M059J (cell line): ENCODE measurements around the gene NHEJ1. TPM values are rescaled to one million over a fixed set of nuclear protein-coding genes. Genes with fewer than 3 reads are reported as not detected.
"Not testable (repeated sequence)": the region's sequence is repeated elsewhere in the genome, so short reads cannot be mapped to it uniquely, and the experiment has no call there.

Experiments
- DNase-seq: peaks from one replicate; pipeline ENCODE4 v3.0.0-alpha.2; 2012; ENCODE audit warnings: low read depth
- total RNA-seq: library from RNA; depleted of rRNA; stranded (reverse); fragments of >200 nt; shearing (Covaris generic); gene quantifications from 2 replicates; pipeline ENCODE4 v1.2.3, GENCODE V29; 2014; rRNA removed

NHEJ1 gene
- total RNA-seq, result 13.6 and 19.2 TPM in 2 replicates

DNA sequence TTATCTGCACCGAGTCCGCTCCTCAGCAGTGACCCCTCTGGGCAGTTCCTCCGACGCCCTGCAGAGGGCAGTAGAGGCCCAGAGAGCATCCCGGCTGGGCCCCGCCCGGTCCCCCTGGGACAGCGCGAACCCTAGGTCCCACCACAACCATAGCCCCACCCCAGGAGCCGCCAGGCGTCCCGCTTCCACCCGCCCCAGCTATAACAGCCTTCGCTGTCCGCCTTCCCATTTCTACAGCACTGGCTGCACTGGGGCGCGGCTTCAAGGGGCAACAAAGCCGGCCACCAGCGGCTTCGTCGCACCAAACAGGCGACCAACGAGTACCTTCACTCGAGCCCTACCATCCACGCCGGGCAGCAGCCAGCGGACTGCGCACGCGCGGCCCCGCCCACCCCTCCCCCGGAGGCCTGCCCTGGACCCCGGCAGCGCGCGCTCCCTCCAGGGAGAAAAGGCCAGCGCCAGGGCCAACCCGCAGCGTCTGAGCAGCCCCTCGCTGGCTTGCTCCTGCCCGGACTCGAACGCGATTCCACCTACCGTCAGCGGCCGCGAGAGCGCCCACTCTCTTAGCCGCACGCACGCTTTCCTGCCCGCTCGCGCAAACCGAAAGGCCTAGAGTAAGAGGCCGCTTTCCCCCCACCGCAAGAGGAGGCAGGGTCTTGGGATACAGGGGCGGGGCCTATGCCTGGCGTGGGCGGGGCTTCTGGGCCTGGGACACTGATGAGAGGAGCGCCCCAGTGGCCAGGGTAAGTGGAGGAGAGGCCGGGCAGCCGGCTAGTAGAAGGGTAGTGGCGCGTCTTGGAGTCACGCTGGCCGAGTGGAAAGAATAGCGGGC, at the start of gene NHEJ1:
NHEJ1 (minus strand) TSS at position 630 of the 832 bp plus-strand sequence. CDS start 2,453 bp downstream, outside the sequence.
- DNase-seq, result peak; percentile 90

GRCh38 chr2:219209236-219210195, 48.9 kb upstream of the NHEJ1 start:
- no peak for DNase-seq

- peak; percentile 61 for DNase-seq
Measured at GRCh38 chr2:219207884-219208740, 47.5 kb upstream of the NHEJ1 start.

DNA sequence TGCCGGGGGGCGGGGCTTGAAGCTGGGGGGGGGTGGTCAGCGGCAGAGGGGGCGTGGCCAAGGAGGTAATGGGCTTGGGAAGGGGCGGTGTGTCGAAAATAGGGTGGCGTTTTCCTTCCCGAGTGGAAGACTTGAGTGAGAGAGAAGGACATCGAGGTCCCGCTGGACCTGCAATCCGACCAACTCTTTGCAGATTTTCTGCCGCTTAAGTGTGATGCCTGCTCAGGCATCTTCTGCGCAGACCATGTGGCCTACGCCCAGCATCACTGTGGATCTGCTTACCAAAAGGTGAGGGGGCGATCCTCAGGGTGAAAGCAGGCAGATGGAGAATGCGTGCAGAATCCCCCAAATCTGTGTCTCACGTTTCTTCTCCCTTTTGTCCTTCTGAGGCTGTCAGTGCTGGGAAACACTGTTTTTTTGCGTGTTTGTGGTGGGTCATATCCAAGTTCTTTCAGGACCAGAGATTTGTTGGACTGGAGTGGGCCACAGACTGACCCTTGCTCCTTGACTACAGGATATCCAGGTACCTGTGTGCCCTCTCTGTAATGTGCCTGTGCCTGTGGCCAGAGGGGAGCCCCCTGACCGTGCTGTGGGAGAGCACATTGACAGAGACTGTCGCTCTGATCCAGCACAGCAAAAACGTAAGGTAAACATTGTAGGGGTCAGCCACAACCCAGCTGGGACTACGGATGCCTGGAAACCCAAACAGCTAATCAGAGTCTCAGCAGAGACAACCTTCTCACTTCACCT, 46.7 kb upstream of the NHEJ1 start:
- DNase-seq, result no peak

DNA sequence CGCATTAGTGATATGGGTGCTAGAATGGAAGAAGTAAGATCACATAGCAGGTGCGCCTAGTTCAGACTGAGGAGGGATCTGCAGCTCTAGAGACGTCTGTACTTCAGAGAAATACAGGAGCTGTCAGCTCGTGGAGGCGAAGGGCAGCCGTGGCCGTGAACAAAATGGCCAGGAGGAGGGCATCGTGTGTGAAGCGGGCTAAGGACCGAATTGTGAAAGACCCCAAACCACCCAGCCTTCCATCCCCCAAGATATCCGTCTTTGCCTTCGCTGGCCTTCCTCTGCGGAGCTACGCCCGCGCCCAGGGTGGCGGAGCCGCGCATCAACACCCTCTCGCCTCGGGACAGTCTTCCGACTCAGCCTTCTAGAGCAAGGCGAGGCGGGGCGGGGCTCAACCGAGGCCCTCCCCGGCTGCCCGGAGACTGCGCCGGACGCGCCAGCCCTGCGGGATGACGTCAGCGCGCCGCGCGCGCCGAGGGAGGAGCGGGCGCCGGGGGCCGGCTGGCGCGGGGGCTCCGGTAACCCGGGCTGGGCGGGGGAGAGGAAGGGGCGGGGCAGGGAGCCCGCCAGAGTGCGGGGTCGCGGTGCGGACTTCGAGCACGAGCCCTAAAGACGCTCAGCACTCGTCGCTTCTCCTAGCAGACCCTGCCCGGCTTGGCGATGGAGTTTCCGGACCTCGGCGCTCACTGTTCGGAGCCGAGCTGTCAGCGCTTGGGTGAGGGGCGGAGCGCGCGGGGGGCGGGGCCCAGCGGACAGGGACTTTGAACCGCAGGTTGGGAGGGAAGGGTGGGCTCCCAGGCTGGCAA, 45.9 kb upstream of the NHEJ1 start, which contains the start of gene ZFAND2B:
ZFAND2B (plus strand) TSS at position 455 of the 806 bp plus-strand sequence; CDS start at position 661, 206 bp downstream.
- peak; percentile 89 for DNase-seq

DNA sequence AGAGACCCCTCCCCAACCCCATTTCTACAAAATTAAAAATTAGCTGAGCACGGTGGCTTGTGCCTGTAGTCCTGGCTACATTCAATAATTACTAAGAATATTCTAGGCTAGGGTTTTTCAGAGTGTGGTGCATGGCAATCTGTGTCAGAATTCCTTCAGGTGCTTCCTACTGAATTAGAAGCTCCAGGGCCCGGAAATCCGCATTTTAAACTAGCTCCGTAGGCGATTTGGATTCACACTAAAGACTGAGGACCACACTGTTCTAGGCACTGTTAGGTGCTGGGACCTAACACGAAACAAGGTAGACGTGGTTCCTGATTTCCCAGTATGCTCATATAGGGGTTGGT, 45.3 kb upstream of the NHEJ1 start:
- DNase-seq, result no peak

DNA sequence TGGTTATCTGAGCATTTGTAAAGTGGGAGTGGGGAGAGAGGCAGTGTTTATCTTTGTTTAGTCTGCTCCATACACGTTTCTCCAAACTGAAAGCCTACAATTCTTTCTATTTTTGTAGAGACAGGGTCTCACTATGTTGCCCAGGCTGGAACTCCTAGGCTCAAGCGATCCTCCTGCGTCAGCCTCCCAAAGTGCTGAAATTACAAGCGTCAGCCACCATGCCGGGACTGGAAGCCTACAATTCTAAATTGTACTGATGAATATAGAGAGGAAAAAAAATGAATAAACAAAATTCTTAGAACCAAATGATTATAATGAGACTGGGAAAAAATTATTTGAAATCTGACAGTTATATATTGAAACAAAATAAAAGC, 44.5 kb upstream of the NHEJ1 start:
- DNase-seq, result no peak

DNA sequence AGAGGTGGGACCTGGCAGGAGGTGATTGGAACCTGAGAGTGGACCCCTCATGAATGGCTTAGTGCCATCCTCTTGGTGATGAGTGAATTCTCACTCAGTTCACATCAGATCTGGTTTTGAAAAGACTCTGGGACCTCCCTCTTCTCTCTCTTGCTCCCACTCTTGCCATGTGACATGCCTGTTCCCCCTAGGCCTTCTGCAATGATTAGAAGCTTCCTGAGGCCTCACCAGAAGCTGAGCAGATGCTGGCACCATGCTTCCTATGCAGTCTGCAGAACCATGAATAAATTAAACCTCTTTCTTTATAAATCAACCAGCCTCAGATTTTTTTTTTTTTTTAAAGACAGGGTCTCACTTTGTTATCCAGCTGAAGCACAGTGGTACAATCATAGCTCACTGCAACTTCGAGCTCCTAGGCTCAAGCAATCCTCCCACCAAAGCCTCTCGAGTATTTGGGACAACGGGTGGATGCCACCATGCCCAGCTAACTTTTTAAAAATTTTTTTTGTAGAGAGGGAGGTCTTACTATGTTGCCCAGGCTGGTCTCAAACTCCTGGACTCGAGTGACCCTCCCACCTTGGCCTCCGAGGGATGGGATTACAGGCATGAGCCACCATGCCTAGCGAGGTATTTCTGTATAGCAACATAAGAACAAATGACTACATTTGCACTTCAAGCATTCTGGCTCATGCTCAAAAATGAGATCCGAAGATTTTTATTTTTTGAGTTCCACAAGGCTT, 44.0 kb upstream of the NHEJ1 start:
- DNase-seq, result no peak

GRCh38 chr2:219201331-219201730, 40.7 kb upstream of the NHEJ1 start:
- DNase-seq, result not testable (repeated sequence)

GRCh38 chr2:219200502-219201326, 40.1 kb upstream of the NHEJ1 start:
- DNase-seq, result not testable (repeated sequence)

GRCh38 chr2:219199470-219200211, 39.0 kb upstream of the NHEJ1 start:
- DNase-seq, result no peak

- no peak for DNase-seq
Measured at GRCh38 chr2:219198974-219199373, 38.4 kb upstream of the NHEJ1 start.

GRCh38 chr2:219197388-219197787, 36.8 kb upstream of the NHEJ1 start:
- no peak for DNase-seq

DNA sequence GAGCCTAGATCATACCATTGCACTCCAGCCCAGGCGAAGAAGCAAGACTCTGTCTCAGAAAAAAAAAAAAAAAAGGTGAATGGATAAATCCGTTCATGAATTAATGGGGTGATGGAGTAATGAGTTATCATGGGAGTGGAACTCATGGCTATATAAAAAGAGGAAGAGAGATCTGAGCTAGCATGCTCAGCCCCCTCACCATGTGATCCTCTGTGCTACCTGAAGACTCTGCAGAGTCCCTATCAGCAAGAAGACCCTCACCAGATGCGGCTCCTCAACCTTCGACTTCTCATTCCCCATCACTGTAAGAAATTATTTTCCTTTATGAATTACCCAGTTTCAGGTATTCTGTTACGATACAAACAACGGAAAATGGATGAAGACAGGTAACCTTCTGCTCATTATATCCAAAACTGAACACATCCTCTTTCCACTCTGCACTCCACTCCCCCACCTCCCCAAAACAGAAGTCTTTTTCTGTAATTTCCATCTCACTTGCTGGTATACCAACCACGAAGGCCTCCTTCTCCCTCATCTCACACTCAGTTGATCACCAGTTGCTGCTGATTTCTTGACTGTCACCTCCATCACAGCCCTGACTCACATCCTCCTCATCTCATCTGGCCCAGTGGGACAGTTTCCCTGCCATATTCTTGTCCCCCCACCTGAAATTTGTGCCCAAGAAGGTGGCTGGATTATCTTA, 26.3 kb upstream of the NHEJ1 start:
- DNase-seq, result no peak

DNA sequence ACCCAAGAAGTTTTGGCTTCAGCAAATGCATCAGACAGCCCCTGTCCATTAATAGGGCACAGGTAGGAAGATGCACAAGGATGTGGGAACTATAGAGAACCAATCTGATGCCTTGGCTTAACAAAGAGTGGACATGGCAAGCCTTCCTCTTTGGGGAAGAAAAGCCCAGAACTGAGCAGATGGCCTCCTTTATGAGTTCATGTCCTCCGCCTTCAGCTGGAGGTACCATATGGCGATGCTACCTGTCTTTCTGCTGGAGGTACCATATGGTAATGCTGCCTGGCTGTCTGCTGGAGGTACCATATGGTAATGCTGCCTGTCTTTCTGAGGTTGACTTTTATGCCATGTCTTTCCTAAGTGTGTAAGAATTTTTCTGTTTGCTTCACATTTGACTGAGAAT, 23.5 kb upstream of the NHEJ1 start:
- DNase-seq, result no peak

DNA sequence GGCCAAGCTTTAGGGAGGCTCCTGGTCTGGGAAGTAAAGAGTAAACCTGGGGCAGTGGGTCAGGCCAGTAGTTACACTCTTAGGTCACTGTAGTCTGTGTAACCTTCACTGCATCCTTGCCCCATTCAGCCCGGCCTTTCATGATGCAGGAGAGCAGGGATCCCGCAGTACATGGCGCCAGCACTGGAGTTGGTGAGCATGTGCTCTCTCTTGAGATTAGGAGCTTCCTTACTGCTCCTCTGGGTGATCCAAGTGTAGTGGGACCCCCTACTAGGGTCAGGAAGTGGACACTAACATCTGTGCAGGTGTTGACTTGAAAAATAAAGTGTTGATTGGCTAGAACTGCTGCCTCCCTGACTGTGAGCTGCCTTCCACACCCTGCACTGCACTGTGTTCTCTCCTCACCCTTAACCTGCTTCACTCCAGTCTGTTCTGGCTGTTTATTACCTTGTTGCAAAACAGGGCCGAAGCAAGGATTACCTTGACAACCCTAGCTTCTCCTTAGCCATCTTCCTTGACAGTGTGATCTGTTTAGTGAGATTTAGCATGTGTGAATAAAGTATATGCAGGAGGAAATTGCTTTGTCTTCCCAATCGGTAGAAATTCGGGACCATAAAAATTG, 22.6 kb upstream of the NHEJ1 start:
- DNase-seq, result no peak
